ENCODE results near the gene COBL. TPM values are rescaled to one million over a fixed set of nuclear protein-coding genes. Genes with fewer than 3 reads are reported as not detected.

COBL gene
- total RNA-seq, 1 experiment from 2014 or later = 63.6 TPM

DNA sequence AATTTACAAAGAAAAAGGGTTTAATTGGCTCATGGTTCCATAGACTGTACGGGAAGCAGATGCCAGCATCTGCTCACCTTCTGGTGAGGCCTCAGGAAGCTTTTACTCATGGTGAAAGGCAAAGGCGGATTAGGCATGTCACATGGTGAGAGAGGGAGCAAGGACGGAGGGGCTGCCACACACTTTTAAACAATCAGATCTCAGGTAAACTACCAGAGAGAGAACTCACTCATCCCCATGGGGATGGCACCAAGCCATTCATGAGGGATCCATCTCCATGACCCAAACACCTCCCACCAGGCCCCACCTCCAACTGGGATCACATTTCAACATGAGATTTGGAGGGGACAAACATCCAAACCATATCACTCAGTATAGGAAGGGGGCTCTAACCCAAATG is 183.9 kb downstream of the COBL start:
- no peak overlapping the region for H3K4me3 Mint-ChIP-seq (ENCODE audit: unreplicated experiment)
- no peaks in the 10 kb centered on the region for H3K4me1 Mint-ChIP-seq (ENCODE audit: low read depth, unreplicated experiment)
- peaks cover 10% of the 10 kb centered on the region for H3K36me3 ChIP-seq (ENCODE audit: control insufficient read depth, insufficient read depth, low read length)
- no peak overlapping the region for H3K4me3 ChIP-seq (ENCODE audit: low read depth, low read length)
- H3K36me3 Mint-ChIP-seq (ENCODE audit: insufficient read depth, unreplicated experiment) = peaks cover 38% of the 10 kb centered on the region
- no TSS peak for BruUV-seq (replicated peaks)
- H3K4me1 ChIP-seq = no peaks in the 10 kb centered on the region
- DNase-seq = no peak
- no peaks in the 10 kb centered on the region for H3K27me3 Mint-ChIP-seq (ENCODE audit: insufficient read depth, unreplicated experiment)
- no peak overlapping the region for H3K27ac Mint-ChIP-seq (ENCODE audit: unreplicated experiment)
- H3K9me3 ChIP-seq = no peaks in the 10 kb centered on the region
- no peaks in the 10 kb centered on the region for H3K27me3 ChIP-seq (replicated peaks; ENCODE audit: control insufficient read depth, insufficient read depth, low read length)
- ChIA-PET POLR2A (no interaction called here), CTCF (no interaction called here)
- intact Hi-C loops (cut with micrococcal nuclease; ENCODE audit: unreplicated experiment) = no loop called here
- H3K9me3 Mint-ChIP-seq (ENCODE audit: unreplicated experiment) = no peaks in the 10 kb centered on the region
- TF ChIP-seq, protein P1, sequence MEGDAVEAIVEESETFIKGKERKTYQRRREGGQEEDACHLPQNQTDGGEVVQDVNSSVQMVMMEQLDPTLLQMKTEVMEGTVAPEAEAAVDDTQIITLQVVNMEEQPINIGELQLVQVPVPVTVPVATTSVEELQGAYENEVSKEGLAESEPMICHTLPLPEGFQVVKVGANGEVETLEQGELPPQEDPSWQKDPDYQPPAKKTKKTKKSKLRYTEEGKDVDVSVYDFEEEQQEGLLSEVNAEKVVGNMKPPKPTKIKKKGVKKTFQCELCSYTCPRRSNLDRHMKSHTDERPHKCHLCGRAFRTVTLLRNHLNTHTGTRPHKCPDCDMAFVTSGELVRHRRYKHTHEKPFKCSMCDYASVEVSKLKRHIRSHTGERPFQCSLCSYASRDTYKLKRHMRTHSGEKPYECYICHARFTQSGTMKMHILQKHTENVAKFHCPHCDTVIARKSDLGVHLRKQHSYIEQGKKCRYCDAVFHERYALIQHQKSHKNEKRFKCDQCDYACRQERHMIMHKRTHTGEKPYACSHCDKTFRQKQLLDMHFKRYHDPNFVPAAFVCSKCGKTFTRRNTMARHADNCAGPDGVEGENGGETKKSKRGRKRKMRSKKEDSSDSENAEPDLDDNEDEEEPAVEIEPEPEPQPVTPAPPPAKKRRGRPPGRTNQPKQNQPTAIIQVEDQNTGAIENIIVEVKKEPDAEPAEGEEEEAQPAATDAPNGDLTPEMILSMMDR (IDR thresholded peaks at IDR 0.05; ENCODE audit: insufficient read depth in 1 of 2, low read depth in 1 of 2, low read length in 1 of 2, severe bottlenecking in 1 of 2, unreplicated experiment in 1 of 2) = no peak

DNA sequence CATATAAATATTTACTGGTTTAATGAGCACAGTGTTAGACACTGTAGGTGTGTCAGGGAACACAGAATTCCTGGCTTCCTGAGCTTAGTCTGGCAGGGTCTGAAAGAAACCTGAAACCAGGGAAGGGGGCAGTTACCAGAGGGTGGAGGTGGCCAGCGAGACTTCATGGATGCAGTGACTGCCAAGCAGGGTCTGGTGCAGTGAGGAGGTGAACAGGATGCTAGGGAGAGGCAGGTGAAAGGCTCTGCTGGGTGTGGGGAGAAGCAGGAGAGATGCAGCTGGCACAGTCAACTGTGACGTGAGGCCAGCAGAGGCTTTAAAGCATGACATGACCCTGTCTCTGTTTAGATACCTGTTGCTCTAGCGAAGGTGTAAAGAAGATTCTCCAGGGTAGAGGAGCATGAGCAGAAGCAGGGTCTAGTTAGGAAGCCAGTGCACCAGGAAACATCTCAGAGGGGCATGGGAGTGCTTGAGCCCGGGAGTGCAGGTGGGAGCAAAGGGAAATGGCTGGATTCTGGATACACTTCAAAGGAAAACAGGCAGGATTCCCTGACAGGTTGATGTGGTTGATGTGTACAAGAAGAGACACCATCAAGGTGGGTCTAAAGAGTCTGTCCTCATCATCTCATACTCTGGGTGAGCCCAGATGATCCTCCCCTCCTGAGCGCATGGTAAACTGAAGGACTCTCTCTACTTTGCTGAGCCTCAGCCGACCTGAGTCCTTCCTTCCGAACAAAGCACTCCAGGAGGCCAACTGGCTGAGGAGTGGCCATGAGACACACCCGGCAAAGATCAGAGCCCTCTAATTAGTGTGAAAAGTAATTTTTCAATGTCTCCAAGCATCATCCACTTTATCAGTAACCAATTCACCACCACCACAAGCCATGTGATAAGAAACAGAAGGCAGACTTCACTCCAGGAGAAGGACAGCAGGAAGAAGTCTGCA is 186.8 kb downstream of the COBL start:
- Mint-ChIP-seq H3K4me3 (ENCODE audit: unreplicated experiment) (no peak overlapping the region), H3K27me3 (ENCODE audit: insufficient read depth, unreplicated experiment) (no peaks in the 10 kb centered on the region), H3K36me3 (ENCODE audit: insufficient read depth, unreplicated experiment) (peaks cover 36% of the 10 kb centered on the region), H3K27ac (ENCODE audit: unreplicated experiment) (peak overlapping the region; percentile 34), H3K4me1 (ENCODE audit: low read depth, unreplicated experiment) (no peaks in the 10 kb centered on the region), H3K9me3 (ENCODE audit: unreplicated experiment) (no peaks in the 10 kb centered on the region)
- Histone ChIP-seq H3K36me3 (ENCODE audit: control insufficient read depth, insufficient read depth, low read length) (peaks cover 4% of the 10 kb centered on the region), H3K9me3 (no peaks in the 10 kb centered on the region), H3K27me3 (replicated peaks; ENCODE audit: control insufficient read depth, insufficient read depth, low read length) (no peaks in the 10 kb centered on the region), H3K4me1 (no peaks in the 10 kb centered on the region), H3K4me3 (ENCODE audit: low read depth, low read length) (no peak overlapping the region)
- DNase-seq = no peak
- CTCF ChIA-PET = no interaction called here
- TF ChIP-seq, protein P1 (IDR thresholded peaks at IDR 0.05; ENCODE audit: insufficient read depth in 1 of 2, low read depth in 1 of 2, low read length in 1 of 2, severe bottlenecking in 1 of 2, unreplicated experiment in 1 of 2) = no peak
- POLR2A ChIA-PET = no interaction called here
- no TSS peak for BruUV-seq (replicated peaks)
- intact Hi-C loops (cut with micrococcal nuclease; ENCODE audit: unreplicated experiment) = no loop called here

DNA sequence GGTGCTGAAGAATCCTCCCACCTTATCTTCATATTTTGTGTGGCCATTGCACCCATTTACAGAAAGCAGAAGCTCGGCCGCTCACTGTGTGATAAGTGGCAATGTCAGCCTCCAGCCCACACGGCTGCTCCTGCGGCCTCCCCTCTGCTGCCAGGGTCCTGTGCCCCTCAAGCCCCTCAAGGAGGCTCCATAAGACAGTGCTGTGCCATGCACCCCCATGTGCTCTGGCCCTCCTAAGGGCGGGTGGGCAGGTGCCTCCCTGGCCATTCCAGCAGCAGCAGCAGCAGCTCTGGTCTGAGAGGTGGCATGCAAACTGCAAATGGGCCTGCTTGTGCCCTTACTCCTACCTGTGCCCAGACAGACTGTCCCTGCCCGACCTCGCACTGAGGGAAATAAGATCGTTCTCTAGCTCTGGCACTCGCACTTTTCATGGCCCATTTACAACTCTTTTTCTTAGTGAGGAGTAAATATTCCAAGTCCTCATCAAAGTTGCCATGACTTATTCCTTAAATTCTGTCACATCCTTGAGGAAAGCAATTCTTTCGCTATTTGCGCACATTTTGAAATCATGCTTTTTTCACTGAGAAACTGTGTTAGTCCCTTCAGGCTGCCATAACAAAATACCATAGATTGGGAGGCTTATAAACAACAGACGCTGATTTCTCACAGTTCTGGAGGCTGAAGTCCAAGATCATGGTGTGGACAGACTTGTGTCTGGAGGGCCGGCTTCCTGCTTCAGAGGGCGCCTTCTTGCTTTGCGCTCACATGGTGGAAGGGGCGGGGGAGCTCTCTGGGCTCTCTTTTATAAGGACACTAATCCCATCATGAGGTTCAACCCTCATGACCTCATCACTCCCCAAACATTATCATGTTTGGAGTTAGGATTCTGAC is 187.8 kb downstream of the COBL start:
- no peaks in the 10 kb centered on the region for H3K27me3 Mint-ChIP-seq (ENCODE audit: insufficient read depth, unreplicated experiment)
- ChIA-PET POLR2A (no interaction called here), CTCF (no interaction called here)
- no peaks in the 10 kb centered on the region for H3K9me3 ChIP-seq
- intact Hi-C loops (cut with micrococcal nuclease; ENCODE audit: unreplicated experiment) = no loop called here
- H3K9me3 Mint-ChIP-seq (ENCODE audit: unreplicated experiment) = no peaks in the 10 kb centered on the region
- peaks cover 4% of the 10 kb centered on the region for H3K36me3 ChIP-seq (ENCODE audit: control insufficient read depth, insufficient read depth, low read length)
- H3K4me3 ChIP-seq (ENCODE audit: low read depth, low read length) = no peak overlapping the region
- H3K36me3 Mint-ChIP-seq (ENCODE audit: insufficient read depth, unreplicated experiment) = peaks cover 38% of the 10 kb centered on the region
- no peak for DNase-seq
- H3K27me3 ChIP-seq (replicated peaks; ENCODE audit: control insufficient read depth, insufficient read depth, low read length) = no peaks in the 10 kb centered on the region
- TF ChIP-seq, protein P1 (IDR thresholded peaks at IDR 0.05; ENCODE audit: insufficient read depth in 1 of 2, low read depth in 1 of 2, low read length in 1 of 2, severe bottlenecking in 1 of 2, unreplicated experiment in 1 of 2) = no peak
- H3K27ac Mint-ChIP-seq (ENCODE audit: unreplicated experiment) = peak overlapping the region; percentile 34
- no peaks in the 10 kb centered on the region for H3K4me1 Mint-ChIP-seq (ENCODE audit: low read depth, unreplicated experiment)
- H3K4me1 ChIP-seq = no peaks in the 10 kb centered on the region
- BruUV-seq (replicated peaks) = no TSS peak
- no peak overlapping the region for H3K4me3 Mint-ChIP-seq (ENCODE audit: unreplicated experiment)

All from Caco-2 (cell line).